CD4-positive, alpha-beta T cell treated with Interleukin-12 subunit alpha and Interleukin-12 subunit beta, for 1 hour (primary cell): ENCODE results near the gene CAV2.

Experiments used
- DNase-seq: peaks from one replicate; pipeline ENCODE4 v3.0.0-alpha.2; 2020

Gene CAV2

DNA sequence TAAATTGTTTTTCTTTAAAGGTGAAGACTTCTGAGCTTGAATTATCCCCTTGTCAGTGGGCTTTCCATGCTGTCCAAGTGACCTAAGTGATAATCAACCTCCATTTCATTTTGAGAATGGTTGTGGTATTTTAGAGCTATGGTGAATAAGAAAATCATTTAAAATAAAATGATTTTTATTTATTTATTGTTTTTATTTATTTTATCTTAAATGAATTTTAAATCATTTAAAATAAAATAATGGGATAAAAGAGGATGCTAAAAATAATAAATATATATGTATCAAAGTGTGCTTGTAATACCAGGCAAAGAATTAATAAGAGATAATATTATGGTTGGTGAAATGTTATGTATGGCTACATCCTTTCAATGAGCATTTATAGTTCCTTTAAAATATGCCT, 49.8 kb downstream of the CAV2 start:
- DNase-seq, result no peak

DNA sequence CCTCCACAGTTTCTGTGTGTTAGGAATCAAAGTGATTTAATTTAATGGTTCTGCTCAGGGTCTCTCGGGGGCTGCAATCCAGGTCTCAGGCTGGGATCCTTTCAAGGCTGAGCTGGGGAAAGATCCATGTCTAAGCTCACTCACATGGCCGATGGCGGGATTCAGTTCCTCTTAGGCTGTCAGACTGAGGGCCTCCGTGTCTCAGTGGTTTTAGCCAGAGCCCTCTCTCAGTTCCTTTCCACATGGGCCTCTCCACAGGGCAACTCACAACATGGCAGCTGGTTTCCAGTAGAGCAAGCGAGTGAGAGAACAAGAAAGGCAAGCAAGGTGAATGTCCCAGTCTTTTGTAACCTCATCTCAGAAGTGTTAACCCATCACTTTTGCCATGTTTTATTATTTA, 52.2 kb downstream of the CAV2 start:
- DNase-seq, result no peak

GRCh38 chr7:116552602-116553001, 53.1 kb downstream of the CAV2 start:
- DNase-seq, result no peak

DNA sequence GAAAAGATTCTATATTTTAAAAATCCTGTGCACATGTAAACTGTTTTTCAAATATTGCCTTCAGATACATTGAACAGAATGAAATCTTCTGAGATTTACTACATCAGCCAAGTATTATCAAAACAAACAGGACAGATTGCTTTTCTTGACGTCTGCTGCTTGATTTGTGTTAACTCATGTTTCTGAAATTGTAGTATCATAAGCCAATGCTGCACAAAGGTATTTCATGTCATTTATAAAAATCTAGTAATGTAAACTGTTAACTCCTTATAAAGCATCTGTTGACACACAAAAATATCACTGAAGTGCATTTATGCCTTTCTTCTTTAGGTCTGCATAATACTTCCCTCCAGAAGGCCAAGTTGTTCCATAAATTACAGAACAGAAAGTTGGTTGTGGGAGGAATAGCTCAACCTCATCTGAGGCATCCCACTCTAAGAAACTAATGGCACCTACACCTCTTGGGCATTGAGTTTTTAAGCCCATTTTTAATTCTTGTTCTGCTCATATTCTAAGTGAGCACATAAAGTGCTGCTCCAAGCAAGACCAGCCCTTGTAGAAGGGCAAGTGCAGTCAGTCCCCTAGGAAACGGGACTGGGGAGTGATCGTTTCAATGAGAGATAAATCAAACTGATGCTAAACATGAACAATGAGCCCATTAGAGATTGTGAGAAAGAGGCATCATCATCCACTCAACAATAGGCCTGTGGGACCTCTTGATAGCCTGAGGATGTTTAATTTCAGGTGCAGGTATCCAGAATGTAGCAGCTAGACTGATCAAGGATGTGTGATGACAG, 53.8 kb downstream of the CAV2 start:
- DNase-seq, result no peak

DNA sequence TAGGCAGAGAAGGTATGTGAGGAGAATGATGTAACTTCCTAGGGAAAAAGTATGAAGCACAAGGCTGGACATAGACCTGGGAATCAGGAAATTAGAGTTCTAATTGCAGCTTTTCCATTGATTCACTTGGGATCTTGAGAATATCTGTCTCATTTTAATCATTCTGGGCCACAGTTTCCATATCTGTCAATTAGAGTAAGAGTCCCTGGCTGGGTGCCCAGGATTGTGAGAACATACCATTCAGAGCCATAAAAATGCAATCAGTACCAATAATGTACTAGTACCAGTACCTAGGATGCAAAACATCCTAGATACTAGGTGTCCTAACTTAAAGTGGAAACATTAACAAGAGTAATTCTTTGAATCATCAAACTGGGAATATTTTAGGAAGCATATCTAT, 54.9 kb downstream of the CAV2 start:
- DNase-seq, result no peak

DNA sequence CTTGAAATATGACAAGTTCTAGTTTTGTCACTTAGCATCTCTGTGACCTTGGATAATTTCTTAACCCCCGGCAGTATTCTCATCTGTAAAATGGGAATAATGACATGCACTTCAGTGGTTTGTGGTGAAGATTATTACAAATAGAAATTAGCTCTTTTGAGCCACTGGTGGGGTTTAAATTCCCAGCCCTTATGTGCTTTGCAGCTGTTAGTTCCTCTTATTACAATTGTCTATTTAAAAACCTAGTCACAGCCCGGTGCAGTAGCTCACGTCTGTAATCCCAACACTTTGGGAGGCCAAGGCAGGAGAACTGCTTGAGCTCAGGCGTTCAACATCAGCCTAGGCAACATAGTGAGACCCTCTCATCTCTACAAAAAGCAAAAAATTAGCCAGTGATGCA, 55.4 kb downstream of the CAV2 start:
- DNase-seq, result no peak

DNA sequence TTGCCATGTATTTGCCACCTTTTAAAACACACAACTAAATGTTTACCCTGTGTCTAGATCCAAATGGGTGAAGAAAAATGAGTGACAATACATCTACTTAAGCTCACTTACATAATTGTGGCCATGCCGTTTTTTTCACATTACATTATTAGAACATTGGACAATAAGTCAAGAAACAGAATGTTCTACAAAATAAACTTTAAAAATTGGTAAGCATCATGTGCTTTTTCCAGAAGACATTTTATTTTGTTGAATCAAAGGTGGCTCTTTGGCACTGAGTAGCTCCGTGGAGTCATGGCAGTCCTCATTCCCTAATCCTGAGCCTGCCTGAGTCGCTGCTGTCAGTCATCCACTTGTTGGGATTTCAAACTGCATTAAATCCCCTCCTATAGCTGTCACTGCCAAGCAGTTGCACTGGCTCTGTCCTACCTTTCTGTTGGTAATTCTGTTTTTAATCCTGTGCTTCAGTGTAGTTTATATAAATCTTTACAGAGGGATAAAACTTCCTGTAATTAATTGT, 57.6 kb downstream of the CAV2 start:
- no peak for DNase-seq

DNA sequence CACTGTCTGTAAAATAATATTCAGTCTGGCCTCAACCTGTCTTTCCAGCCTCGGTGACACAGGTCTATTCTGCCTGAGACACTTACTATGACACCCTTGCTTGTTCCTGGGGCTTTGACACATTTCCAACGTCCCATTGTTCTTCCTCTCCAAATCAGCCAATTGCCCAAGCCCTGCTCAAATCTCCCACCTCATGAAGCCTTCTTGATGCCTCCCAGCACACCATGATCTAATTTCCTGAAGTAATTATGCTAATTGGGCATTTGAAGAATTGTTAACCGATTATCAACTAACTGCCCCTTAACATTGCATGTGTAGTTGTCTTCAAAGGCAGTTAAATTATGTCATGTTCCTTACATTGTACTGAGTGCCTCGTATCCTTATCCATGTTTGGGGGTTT, 58.4 kb downstream of the CAV2 start:
- no peak for DNase-seq
